NCI-H2107 (cell line): ENCODE data around the gene TIMM17A.

Experiments used
- DNase-seq: peaks from one replicate; lab custom pipeline; 2025; lab: John Stamatoyannopoulos, UW

TIMM17A gene

DNA sequence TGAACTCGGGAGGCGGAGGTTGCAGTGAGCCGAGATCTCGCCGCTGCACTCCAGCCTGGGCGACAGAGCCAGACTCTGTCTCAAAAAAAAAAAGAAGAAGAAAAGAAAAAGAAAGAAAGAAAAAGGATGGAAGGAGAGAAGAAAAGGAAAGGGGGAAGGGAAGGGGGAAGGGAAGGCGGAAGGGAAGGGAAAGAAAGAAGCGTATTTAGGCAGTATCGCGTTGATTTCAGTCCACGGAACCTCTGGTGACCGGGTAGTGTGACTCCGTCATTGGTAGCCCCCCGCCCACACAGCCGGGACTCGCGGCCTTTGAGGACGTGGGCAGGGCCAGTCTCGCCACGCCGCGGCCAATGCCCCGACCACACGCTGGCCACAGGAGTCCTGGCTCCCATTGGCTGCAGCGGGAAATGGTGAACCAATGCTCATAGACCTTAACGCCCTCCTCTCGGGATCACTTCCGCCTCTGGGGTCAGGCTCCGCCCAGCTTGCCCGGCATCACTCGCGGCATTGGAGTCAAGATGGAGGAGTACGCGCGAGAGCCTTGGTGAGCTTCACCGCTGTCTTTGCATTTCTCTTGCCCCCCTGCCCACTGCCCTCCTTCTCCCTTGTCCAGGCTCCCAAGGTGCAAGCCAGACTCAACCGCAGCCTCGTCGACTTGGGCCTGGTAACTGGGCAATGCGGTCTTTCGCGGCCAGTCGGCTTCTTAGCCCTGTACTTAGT, at the start of gene TIMM17A:
Gene TIMM17A (plus strand): TSS at position 495 of the 720 bp plus-strand sequence. CDS start 24 bp downstream, at position 519.
- peak; percentile 97 for DNase-seq

DNA sequence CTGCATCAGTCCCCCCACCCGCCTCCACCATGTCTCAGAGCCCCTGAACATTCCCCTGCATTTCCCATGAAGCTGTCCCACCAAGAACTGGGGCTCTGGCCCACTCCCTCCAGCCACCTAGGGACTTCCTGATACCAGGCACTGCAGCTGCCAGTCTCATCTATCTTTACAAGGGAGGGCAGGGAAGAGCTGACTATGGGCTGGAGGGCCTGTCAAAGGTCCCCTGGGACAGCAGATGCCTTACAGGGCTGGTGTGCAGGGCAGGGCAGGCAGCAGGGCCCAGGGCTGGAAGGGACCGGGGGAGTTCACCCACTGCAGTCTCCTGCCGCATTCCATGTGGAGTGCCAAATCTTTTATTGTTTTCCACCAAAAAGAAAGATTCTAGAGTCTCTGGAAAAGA, 49.0 kb upstream of the TIMM17A start:
- DNase-seq, result no peak

DNA sequence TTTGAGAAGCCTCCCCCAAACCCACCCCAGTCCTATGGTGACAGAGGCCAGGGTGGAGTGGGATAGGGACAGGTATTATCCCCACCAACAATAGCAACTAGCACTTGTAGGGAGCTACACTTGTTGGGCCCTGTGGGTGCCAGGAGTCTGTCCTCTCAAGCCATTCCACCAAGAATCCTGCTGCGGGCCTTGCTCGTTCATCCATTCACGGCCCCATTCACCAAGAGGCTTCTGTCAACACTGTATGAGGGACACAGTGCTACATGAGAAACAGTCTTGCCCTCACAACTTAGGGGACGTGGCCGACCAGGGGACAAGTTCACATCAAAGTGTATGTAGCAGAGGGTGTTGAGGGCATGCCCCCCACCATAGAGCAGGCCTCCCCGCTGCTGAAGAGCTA, 47.7 kb upstream of the TIMM17A start:
- DNase-seq, result no peak

DNA sequence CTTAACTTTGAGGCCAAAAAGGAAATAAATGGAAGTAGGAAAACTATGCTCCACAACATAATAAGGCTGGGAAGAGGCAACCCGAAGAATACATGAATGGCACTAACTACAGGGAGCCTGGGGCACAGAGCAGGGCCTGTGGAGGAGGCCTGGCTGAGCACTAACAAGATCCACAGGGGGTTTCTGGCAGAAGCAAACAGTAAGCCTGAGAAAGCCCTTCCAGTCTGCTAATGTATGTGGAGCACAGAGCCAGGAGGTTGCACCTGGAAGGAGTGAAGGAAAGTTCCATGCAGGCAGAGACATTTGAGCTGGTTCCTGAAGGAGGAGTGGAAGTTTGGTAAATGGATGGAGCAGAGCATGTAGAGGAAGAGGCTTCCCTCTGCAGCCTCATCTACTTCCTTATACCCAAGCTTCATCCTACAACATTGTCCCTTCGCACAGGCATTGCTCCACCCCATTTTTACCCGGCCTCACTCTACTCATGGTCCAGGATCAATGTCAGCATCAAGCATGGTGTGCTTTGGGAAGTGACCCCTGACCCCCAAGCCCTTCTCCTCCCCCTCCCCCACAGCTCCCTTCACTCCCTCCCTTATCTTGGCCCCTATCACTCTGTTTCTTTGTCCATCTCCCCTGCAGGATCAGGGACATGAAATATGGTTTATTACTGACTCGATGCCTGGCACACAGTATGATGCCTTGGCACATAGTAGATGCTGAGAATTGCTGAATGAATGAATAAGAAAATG, 43.3 kb upstream of the TIMM17A start:
- no peak for DNase-seq

DNA sequence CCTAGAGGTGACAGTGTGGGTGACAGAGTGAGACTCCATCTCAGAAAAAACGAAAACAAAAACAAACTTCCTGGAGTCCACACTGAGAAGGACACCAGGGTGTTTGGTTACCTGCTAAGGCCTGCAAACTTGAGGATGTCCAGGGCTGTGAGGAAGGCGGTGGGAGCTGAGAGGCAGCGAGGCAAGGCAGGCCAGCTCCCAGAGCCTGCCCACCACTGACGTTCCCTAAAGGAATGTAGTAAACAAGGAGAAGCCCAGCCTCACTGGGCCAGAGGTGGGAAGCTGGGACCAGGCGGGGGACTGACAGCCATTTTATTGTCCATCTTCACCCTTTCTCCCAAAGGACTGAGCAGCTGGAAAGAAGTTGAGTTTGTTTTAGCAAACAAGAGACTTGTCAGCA, 42.5 kb upstream of the TIMM17A start:
- no peak for DNase-seq

DNA sequence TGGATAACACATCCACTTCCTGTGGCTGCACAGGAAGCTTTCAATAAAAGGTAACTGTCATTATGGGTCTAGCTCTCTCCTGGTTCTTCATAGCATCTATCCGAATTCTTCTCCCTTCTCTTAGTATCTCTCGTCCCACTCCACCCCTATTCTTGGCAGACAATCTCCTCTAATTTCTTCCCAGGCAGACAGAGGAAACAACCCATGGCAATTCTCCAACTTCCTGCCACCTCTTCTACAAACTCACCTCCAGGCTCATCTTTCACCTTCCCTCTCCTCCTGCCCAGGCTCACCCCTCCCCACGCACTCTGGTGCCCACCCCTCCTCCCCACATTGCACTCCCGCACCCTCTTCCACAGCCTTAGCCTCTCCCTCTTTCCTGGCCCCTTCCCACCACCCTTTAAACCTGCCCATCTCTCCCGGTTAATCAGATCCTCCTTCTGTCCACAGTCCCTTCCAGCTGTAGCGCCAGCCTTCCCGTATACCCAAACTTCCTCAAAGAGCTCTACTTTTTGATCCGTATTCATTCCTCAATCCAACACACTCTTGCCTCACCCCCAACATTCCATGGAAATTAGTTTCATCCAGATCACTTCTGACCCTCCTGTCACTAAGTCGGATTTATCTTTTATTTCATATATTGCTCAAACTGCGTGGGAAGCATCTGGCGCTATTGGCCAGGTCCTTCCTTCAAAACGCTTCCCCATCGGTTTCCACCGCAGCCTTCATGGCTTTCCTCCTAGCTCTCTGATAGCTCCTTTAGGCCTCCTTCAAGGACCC, 40.7 kb upstream of the TIMM17A start:
- DNase-seq, result no peak

DNA sequence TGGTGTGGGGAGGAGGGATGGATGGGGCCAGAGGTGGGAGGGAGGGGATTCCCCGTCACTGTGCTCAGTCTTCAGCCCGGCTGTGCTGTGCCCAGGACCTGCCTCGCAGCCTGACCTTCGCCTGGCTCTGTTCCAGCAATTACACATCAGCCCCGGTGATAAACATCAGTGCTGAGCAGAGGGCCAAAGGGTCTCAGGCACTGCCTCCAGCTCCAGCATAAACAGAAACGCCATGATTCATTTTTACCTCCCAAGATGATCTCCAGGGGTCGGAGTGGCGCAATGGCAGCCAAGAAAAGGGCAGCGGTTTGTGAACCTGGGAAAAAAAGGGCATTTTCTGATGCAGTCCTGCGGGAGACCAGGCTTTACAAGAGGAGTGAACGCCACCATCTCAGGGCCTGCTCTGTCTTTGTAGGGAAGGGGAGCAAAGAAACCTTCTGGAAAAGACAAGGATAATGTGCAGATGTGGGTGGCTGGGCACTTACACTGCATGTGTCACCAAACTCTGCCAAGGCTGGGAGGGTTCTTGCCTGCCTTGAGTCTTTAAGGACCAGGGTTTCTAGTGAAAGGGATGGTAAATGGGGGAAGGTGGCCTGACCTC, 38.6 kb upstream of the TIMM17A start:
- DNase-seq, result no peak

DNA sequence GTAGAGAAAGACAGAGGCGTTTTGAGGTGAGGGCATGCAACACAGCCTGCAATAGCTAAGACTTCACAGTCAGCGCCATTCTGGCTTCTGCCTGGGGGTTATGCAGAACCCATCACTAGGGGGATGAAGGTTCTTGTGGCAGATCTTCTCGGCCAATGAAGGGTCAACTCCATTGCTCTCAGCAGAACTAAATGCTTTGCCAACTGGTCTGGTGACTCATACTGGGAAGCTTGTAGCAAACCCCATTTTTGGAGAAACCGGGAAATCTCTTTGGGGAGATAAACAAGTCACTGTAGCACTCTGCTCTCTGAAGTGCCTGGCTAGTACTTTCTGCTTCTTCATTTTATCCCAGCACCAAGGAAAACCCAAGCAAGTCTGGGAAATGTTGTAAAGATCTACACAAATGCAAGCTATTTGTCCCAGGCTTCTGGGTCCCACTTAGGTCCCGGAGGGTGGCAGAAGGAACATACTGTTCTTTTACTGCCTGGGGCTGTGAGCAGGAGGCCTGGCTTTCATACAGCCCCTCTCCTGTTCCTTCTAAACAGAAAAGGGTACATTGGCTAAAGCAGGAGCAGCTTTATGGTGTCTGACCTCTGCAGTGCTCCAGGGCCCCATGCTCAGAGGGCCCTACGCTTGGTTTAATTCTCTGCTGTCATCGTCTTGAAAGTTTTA, 37.8 kb upstream of the TIMM17A start:
- no peak for DNase-seq

DNA sequence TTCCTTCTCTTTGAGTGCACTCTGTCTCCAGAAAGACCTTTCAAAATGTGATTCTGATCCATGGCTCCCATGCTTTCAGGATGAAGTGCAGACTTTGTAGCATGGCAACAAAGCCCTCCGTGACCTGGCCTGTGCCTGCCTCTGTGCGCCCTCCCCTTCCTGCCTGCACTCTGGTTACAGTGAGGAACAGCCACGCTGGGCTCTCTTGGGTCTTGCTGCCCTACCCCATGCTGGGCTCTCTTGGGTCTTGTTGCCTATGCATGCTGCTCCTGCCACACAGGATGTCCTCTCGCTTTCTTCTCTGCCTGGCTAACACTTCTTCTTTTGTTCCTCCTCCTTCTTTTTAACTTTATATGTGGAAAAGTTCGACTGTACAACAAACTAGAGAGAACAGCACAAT, 37.0 kb upstream of the TIMM17A start:
- no peak for DNase-seq

DNA sequence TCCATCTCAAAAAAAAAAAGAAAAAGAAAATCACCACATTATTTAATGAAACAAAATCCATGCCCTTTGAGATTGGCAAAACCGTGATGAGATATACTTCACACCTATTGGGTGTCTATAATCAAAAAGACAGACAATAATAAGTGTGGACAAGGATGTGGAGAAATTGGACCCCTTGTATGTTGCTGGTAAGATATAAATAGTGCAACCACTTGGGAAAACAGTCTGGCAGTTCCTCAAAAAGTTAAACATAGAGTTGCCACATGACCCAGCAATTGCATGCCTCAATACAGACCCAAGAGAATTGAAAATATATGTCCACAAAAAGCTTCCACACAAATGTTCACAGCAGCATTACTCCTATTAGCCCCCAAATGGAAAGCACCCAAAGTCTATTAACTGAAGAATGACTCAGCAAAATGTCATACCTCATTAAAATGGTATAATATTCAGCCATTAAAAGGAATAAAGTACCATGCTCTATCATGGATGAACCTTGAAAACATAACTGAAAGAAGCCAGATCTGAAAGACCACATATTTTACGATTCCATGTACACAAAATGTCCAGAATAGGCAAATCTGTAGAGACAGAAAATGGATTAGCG, 33.2 kb upstream of the TIMM17A start:
- DNase-seq, result no peak

DNA sequence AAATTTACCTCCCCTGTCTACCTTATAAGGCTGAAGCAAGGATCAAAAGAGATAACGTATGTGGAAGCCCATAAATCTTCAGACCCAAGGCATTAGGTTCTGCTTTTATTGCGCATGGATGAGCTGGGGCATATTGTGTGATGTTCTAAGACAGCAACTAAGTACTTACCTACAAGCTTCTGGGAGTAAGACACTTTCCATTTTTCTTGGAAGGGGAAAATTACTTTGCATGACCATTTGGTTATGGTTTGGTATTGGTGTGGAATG, 30.1 kb upstream of the TIMM17A start:
- no peak for DNase-seq

DNA sequence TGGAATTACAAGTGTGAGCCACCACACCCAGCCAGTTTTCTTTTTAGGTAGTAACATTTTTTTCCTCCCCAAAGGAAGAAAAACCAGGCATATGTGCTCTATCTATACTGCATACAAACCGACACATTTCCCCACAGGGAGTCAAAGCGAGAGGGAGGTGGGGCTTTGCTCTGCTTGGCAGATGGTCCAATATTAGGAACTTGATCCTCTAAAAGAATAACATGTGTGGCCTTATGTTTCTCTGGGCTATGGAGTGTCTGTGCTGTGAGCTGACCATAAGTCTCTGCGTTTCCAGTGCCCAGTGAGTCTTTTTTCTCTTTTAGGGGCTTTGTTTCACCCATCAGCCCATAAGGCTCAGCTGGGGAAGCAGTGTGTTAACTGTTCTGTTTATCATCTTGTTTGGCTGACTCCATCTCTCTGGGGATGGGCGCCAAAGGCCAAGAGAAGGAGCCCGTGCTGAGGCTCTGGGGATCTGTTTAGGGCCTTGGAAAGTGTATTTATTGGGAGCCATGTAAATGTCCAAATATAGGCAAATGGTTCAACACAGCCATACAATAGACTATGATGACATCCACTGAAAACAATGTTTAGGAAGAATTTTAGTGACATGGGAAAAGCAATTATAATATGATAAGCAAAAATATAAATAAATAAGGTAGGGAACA, 29.2 kb upstream of the TIMM17A start:
- no peak for DNase-seq

DNA sequence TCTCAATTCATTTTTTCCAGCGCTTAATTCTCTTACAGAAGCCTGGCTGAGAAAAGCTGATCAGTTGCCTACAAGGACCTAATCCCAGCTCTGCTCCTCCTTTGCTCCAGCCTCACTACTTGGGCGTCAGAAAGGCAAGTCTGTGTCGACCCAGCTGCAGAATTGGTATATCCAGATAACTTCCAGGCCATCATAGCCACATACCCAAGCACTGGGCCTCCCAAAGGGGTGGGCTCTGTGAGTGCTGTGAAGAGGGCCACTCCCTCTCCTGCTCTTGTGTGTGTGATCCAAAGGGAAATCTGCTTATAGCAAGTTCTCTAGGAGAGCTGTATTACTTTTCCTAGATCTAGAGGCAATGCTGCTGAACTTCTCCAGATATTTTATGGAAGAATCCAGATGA, 27.0 kb upstream of the TIMM17A start:
- no peak for DNase-seq

DNA sequence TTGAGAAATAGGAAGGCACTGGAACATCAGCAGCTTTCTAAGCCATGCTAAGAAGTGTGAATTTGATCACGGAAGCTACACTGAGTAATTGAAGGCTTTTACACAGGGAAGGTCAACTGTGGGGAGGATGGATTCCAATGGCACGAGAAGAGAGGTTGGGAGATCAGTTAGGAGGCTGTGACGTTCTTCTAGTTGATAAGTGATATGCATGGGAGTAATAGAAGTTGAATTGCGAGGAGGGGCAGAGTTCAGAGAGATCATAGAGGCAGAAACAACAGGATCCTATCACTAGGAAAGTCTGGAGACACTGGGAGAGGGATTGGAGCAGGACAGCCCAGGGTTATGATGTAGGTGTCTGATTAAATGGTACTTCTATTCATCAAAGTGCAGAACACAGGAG, 25.2 kb upstream of the TIMM17A start:
- DNase-seq, result no peak

DNA sequence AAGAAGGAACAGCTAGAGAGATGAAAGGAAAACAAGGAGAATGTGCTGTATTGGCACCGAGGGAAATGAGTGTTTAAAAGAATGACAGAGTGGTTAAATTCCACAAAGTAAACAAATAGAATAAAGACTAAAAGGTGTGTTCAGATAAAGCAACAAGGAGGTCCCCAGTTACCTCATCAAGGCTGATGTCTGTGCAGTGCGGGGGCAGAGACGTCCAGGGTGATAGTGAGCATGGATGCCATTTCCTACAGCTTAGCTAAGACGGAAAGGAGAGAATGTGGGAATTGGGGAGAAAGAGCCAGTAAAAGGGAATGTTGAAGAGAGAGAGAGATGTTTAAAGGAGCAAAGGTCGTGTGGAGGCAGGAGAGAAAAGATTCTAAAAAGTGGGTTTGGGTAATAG, 24.5 kb upstream of the TIMM17A start:
- no peak for DNase-seq

DNA sequence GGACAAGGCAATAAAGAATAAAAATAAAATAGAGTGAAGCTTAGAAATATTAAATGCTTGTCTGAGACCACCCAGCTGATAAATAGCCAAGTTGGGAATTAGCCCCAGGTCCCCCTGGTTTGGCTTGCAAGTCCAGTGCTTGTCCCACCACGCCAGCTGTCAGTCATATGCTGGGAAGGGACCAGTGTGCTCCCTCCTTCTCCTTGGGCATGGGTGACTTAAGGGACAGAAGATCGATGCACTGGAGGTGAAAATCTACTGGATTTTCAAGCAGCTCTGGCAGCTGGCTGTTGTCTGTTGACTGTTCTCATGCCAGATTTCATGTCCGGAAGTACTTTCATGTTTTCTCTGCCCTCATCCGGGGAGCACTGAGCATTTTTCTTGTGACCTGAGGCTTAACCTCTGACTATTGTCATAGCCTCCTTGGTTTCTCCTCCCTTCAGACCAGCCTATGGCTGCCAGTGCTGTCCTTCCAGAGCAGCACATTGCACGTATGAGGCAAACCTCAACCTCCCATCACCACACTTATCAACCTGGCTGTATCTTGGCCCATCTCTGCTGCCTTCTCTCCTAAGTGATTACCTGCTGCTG, 21.4 kb upstream of the TIMM17A start:
- DNase-seq, result no peak

DNA sequence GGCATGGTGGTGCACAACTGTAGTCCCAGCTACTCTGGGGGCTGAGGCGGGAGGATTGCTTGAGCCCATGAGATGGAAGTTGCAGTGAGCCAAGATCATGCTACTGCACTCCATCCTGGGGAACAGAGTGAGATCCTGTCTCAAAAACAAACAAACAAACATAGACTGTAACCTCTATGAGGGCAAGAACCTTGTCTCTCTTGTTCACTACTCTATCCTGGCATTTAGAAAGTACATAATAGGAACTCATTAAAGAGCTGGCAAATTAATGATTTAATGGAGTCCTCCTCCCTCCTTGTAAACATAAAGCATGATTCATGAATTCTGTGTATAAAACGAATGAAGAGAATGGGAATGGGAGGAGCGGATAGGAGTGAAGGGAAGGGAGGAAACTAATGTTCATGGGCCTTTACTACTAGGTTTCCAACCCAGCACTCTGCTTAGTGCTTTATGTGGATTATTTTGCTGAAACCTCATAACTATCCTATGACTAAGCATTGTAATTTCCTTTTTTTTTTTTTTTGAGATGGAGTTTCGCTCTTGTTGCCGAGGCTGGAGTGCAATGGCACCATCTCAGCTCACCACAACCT, 17.6 kb upstream of the TIMM17A start:
- no peak for DNase-seq

DNA sequence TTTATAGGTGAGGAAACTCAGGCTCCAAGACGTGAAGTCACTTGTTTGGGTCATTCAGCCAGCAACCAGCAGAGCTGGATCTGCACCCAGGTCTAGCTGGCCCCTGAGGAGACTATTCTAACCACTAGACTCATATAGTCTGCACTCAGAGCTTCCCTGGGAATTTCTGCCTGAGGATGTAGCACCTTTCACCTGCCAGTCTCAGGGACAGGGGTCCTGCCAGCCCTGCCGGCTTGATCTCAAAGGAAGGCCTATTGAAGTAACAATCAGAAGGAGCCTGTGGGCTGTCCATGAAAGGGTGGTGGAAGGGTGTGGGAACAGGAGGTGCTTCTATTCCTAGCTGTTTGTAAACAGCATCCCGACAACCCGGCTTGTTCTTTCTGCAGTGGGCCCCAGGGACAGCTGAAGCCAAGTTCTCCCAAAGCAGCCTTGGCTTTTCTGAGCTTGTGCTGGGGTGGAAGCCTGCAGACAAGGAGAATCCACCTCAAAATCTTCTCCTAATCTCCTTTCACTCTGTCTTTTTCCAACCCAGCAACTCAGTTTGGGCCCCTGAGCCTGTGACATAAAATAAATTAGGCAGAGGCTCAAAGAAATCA, 16.8 kb upstream of the TIMM17A start:
- no peak for DNase-seq

DNA sequence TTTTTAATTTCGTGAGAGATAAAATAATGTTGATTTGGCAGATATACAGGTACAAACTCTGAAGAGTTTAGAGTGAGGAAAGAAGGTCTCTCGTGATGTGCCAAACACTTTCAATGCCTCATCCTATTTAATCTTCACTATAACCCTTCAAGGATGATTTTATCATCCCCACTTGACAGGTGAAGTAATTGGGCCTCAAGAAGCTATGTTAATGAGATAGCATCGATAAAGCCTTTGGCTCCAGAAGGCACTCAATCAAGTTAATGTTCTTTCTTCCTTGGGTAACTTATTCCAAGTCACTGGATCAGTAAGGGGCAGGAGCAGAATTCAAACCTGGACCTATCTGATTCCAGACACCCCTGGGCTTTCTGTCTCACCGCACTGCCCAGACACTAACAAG, 16.2 kb upstream of the TIMM17A start:
- no peak for DNase-seq

DNA sequence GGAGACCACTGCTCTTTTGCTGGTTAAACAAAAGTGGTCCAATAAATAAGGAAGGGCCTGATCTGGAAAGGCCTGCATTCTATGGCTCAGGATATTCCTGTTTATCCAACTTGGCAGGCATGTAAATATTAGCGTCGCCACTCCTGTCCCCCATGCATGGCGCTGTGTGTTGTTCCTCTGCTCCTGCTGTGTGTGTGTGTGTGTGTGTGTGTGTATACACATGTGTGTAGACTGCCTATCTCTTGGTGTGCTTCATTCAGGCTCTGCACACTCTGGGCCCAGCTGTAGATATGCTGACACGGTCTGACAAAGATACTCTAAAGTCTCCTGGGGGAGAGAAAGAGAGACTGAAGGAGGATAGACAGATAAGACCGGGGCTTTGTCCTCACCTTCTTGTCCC, 15.7 kb upstream of the TIMM17A start:
- DNase-seq, result no peak
